ENCODE results near the gene PFDN1.

PFDN1 gene

DNA sequence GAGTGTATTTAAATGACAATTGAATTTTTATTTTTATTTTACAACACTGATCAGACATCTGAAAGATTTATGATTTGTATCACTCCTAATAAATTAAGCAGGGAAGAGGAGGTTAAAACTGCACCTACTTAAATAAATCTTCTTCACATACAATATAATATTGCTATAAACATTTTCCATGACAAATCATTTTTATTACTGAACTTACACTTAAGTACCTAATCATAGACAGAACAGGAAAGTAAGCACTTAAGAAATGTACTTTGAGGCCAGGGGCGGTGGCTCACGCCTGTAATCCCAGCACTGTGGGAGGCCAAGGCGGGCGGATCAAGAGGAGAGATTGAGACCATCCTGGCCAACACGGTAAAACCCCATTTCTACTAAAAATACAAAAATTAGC, 3.8 kb downstream of the PFDN1 start:
- H3K4me3 ChIP-seq (replicated peaks; ENCODE audit: low read depth, low read length): no peak overlapping the region
- H3K27me3 ChIP-seq (replicated peaks; ENCODE audit: control insufficient read depth, insufficient read depth, low read length): no peaks in the 10 kb centered on the region
- no peak for DNase-seq (ENCODE audit: extremely low read depth, insufficient read length)
- peaks cover 1% of the 10 kb centered on the region for H3K36me3 ChIP-seq (ENCODE audit: control insufficient read depth, insufficient read depth, low read length)
- TF ChIP-seq, protein P1, sequence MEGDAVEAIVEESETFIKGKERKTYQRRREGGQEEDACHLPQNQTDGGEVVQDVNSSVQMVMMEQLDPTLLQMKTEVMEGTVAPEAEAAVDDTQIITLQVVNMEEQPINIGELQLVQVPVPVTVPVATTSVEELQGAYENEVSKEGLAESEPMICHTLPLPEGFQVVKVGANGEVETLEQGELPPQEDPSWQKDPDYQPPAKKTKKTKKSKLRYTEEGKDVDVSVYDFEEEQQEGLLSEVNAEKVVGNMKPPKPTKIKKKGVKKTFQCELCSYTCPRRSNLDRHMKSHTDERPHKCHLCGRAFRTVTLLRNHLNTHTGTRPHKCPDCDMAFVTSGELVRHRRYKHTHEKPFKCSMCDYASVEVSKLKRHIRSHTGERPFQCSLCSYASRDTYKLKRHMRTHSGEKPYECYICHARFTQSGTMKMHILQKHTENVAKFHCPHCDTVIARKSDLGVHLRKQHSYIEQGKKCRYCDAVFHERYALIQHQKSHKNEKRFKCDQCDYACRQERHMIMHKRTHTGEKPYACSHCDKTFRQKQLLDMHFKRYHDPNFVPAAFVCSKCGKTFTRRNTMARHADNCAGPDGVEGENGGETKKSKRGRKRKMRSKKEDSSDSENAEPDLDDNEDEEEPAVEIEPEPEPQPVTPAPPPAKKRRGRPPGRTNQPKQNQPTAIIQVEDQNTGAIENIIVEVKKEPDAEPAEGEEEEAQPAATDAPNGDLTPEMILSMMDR (IDR thresholded peaks at IDR 0.05; ENCODE audit: insufficient read depth, low read length, poor library complexity, severe bottlenecking): no peak

DNA sequence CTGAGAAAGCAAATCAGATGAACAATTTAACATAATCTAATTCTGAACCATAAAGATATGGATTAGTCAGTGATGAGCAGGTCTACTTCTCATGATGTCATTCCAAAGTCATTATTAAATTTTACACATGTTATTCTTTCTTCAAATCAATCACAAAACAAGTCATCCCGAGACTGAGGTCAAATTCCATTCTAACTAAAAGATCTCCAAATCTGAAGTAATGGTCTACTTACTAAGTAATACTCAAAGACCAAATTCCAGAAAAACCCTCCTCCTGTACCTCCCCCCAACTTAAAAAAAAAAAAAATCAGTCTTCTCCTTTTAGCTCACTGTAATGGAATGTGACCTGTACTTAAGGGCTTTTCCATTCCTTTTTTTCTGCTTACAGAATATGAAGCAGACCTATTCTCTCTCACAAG, 4.7 kb downstream of the PFDN1 start:
- TF ChIP-seq, protein P1 (IDR thresholded peaks at IDR 0.05; ENCODE audit: insufficient read depth, low read length, poor library complexity, severe bottlenecking): no peak
- no peaks in the 10 kb centered on the region for H3K27me3 ChIP-seq (replicated peaks; ENCODE audit: control insufficient read depth, insufficient read depth, low read length)
- DNase-seq (ENCODE audit: extremely low read depth, insufficient read length): no peak
- H3K4me3 ChIP-seq (replicated peaks; ENCODE audit: low read depth, low read length): no peak overlapping the region
- peaks cover 1% of the 10 kb centered on the region for H3K36me3 ChIP-seq (ENCODE audit: control insufficient read depth, insufficient read depth, low read length)

DNA sequence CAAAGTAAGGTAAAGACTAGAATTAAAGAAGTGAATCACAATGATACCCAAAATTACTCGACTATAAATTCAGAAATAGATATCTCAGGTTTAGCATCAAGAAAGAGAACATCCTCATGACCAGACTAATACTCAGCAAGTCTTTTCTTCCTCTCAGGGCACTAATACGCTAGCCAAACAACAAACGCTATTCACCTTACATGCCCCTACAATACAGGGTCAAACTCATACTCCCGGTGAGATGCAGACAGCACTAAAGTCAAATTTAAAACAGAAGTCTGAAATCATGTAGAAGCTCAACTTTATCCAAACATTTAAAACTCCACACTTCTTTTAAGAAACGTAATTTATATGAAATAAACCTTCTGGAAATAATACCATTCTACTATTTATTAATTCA, 5.6 kb downstream of the PFDN1 start:
- Histone ChIP-seq H3K4me3 (replicated peaks; ENCODE audit: low read depth, low read length) (no peak overlapping the region), H3K27me3 (replicated peaks; ENCODE audit: control insufficient read depth, insufficient read depth, low read length) (no peaks in the 10 kb centered on the region), H3K36me3 (ENCODE audit: control insufficient read depth, insufficient read depth, low read length) (peaks cover 1% of the 10 kb centered on the region)
- DNase-seq (ENCODE audit: extremely low read depth, insufficient read length): no peak
- TF ChIP-seq, protein P1 (IDR thresholded peaks at IDR 0.05; ENCODE audit: insufficient read depth, low read length, poor library complexity, severe bottlenecking): no peak

DNA sequence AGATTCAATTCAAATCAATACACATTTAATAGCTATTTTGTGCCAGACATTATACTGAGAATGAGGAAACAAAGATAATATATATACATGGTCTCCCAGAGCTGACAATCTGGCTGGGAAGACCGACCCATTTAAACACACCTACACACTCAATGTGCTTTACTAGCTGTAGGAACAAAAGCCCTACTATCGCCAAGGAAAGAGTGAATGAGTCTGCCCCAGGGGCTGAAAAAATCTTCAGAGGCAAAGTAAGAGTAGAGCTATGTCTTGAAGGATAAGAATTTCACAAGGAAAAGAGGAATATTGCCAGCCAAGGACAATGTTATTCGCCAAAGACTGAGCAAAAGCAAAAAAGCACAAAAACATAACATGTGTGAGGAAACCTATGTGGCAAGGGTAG, 6.6 kb downstream of the PFDN1 start:
- H3K4me3 ChIP-seq (replicated peaks; ENCODE audit: low read depth, low read length): no peak overlapping the region
- H3K27me3 ChIP-seq (replicated peaks; ENCODE audit: control insufficient read depth, insufficient read depth, low read length): no peaks in the 10 kb centered on the region
- TF ChIP-seq, protein P1 (IDR thresholded peaks at IDR 0.05; ENCODE audit: insufficient read depth, low read length, poor library complexity, severe bottlenecking): no peak
- H3K36me3 ChIP-seq (ENCODE audit: control insufficient read depth, insufficient read depth, low read length): peaks cover 1% of the 10 kb centered on the region
- no peak for DNase-seq (ENCODE audit: extremely low read depth, insufficient read length)

DNA sequence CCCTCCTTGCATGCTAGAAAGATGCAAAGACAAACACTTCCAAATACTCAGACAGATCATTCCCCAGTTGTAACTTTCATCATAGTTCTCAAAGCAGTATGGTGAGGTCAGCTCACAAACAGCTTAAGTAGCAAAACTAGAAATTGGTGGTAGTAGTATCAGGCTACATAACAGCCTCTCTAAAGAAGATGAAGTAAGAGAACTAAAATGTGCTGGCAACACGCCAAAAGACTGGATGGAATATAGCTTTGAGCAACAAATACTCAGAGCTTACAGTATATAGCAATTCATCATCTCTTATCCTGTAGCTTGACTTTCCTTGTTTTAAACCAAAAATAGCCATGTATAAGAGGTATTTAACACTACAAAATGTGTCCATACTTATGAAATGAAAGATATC, 7.5 kb downstream of the PFDN1 start:
- Histone ChIP-seq H3K27me3 (replicated peaks; ENCODE audit: control insufficient read depth, insufficient read depth, low read length) (no peaks in the 10 kb centered on the region), H3K4me3 (replicated peaks; ENCODE audit: low read depth, low read length) (no peak overlapping the region), H3K36me3 (ENCODE audit: control insufficient read depth, insufficient read depth, low read length) (peaks cover 1% of the 10 kb centered on the region)
- no peak for DNase-seq (ENCODE audit: extremely low read depth, insufficient read length)
- TF ChIP-seq, protein P1 (IDR thresholded peaks at IDR 0.05; ENCODE audit: insufficient read depth, low read length, poor library complexity, severe bottlenecking): no peak

DNA sequence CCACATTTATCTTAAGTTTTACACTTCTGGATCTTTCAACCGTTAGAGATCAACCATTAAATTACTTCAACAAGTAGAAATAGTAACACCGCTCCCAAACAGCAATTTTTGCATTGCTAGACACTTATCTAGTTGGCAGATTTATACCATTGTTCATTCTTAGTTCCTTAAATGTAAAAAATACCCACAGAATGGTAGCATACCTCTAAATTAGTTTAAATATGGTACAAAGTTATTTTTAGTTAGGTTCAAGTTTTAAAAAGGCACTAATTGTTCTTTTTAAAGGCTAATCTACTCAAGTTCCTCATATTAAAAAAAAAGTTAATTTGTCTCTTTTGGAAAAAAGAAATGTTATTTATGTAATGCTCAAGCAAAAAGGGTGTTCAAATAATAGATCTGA, 8.1 kb downstream of the PFDN1 start:
- Histone ChIP-seq H3K4me3 (replicated peaks; ENCODE audit: low read depth, low read length) (no peak overlapping the region), H3K27me3 (replicated peaks; ENCODE audit: control insufficient read depth, insufficient read depth, low read length) (no peaks in the 10 kb centered on the region), H3K36me3 (ENCODE audit: control insufficient read depth, insufficient read depth, low read length) (peaks cover 1% of the 10 kb centered on the region)
- TF ChIP-seq, protein P1 (IDR thresholded peaks at IDR 0.05; ENCODE audit: insufficient read depth, low read length, poor library complexity, severe bottlenecking): no peak
- DNase-seq (ENCODE audit: extremely low read depth, insufficient read length): no peak

Measured in GM06990 (cell line).